Measurements from ENCODE around the gene ENDOV.

Gene ENDOV

DNA sequence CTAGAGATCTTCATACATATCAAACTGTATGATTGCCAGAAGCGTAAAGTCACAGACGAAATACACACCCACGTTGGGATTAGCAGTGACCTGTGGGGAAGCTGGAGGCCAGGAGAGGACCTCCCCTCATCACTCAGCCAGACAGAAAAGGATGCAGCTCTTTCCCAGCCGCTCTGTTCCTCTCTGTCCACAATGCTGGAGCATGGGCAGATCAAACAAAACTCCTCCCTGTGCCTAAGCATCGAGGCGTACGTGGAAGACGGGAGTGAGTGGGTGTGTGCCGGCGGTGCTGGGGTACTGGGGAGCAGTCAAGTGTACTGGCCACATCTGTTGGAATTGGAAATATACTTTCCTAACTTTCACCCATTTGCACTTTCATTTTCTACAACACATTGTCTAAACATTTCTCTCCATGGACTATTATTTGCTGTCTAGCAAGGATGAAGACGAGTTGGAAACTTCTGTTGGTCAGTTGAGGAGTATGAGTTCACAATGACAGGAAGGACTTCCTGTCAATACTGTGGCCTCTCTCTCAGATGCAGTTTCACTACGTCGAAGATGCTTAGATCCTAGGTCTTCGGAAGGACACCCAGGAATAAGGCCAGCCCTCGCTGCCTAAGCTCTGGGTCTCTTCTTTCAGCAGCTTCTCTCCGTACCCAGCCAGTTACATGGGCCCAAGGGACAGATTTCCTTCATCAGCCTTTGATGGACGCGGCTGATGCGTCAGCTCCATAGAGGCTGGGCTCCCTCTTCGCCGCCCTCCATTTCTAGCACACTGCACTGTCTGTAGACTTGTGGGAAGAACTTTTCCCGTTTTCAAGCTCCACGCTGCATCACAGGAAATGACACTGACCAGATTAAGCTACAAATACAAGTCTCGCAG lies 30.6 kb upstream of the ENDOV start:
- H3K36me3 ChIP-seq (ENCODE audit: insufficient read depth) = no peaks in the 10 kb centered on the region; the same call in 1 of the 2 replicates

DNA sequence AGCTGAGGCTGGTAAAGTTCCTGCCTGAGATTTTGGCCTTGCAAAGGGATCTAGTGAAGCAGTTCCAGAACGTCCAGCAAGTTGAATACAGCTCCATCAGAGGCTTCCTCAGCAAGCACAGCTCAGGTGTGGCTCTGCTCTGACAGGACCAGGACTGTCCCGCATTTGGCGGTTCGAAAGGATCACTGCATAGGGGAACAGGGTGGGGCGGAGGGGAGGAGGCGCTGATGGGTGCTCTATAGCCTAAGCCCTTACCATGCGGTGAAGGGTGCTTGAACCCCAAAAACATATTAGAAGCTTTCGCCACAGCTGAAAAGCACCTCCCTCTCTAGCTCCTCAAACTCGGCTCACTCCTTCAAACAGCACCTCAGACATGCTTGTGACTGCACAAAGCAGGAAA lies 29.9 kb upstream of the ENDOV start:
- Histone ChIP-seq H4K20me1 (ENCODE audit: insufficient read depth) (no peaks in the 10 kb centered on the region), H2AFZ (ENCODE audit: low read depth) (no peak overlapping the region), H3K36me3 (ENCODE audit: insufficient read depth) (no peaks in the 10 kb centered on the region; the same call in 1 of the 2 replicates), H3K9ac (no peak overlapping the region), H3K4me1 (ENCODE audit: low read depth, poor library complexity, severe bottlenecking) (no peaks in the 10 kb centered on the region), H3K4me2 (no peak overlapping the region), H3K27ac (no peak overlapping the region), H3K4me3 (IDR thresholded peaks at IDR 0.05; ENCODE audit: insufficient read depth, low read depth, low read length) (no peak overlapping the region), H3K27me3 (ENCODE audit: insufficient read depth, low read depth) (no peaks in the 10 kb centered on the region), H3K79me2 (ENCODE audit: insufficient read depth, low read depth) (no peaks in the 10 kb centered on the region)
- TF ChIP-seq, protein P1, sequence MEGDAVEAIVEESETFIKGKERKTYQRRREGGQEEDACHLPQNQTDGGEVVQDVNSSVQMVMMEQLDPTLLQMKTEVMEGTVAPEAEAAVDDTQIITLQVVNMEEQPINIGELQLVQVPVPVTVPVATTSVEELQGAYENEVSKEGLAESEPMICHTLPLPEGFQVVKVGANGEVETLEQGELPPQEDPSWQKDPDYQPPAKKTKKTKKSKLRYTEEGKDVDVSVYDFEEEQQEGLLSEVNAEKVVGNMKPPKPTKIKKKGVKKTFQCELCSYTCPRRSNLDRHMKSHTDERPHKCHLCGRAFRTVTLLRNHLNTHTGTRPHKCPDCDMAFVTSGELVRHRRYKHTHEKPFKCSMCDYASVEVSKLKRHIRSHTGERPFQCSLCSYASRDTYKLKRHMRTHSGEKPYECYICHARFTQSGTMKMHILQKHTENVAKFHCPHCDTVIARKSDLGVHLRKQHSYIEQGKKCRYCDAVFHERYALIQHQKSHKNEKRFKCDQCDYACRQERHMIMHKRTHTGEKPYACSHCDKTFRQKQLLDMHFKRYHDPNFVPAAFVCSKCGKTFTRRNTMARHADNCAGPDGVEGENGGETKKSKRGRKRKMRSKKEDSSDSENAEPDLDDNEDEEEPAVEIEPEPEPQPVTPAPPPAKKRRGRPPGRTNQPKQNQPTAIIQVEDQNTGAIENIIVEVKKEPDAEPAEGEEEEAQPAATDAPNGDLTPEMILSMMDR (conservative IDR thresholded peaks at IDR 0.05; ENCODE audit: low read depth, low read length) = no peak

More for the DNA sequence above, 30.6 kb upstream of the ENDOV start:
- TF ChIP-seq, protein P1 (conservative IDR thresholded peaks at IDR 0.05; ENCODE audit: low read depth, low read length) = no peak
- Histone ChIP-seq H3K4me1 (ENCODE audit: low read depth, poor library complexity, severe bottlenecking) (no peaks in the 10 kb centered on the region), H3K4me2 (no peak overlapping the region), H4K20me1 (ENCODE audit: insufficient read depth) (no peaks in the 10 kb centered on the region), H3K79me2 (ENCODE audit: insufficient read depth, low read depth) (no peaks in the 10 kb centered on the region), H3K9ac (no peak overlapping the region), H3K27me3 (ENCODE audit: insufficient read depth, low read depth) (no peaks in the 10 kb centered on the region), H3K4me3 (IDR thresholded peaks at IDR 0.05; ENCODE audit: insufficient read depth, low read depth, low read length) (no peak overlapping the region), H2AFZ (ENCODE audit: low read depth) (no peak overlapping the region), H3K27ac (no peak overlapping the region)

DNA sequence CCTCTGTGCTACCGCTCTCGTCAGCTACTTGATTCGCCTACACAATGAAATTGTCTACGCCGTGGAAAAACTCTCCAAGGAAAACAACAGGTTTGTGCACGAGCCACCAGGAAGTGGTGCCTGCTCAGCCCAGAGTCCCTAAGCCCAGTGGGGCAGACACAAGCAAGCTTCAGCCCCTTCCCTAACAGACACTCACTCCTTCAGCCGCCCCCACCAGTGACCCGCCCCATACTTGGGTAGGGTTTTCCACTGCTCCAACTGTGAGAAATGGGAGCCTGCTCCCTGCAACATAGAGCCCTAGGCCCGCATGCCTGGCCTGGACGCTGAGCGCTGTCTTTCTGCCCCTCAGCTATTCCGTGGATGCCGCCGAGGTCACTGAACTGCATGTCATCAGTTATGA lies 28.6 kb upstream of the ENDOV start:
- H4K20me1 ChIP-seq (ENCODE audit: insufficient read depth) = no peaks in the 10 kb centered on the region
- no peaks in the 10 kb centered on the region for H3K27me3 ChIP-seq (ENCODE audit: insufficient read depth, low read depth)
- H3K4me3 ChIP-seq (IDR thresholded peaks at IDR 0.05; ENCODE audit: insufficient read depth, low read depth, low read length) = no peak overlapping the region
- H3K79me2 ChIP-seq (ENCODE audit: insufficient read depth, low read depth) = no peaks in the 10 kb centered on the region
- no peaks in the 10 kb centered on the region for H3K4me1 ChIP-seq (ENCODE audit: low read depth, poor library complexity, severe bottlenecking)
- H3K9ac ChIP-seq = no peak overlapping the region
- H3K36me3 ChIP-seq (ENCODE audit: insufficient read depth) = no peaks in the 10 kb centered on the region; the same call in 1 of the 2 replicates
- no peak overlapping the region for H3K4me2 ChIP-seq
- no peak overlapping the region for H2AFZ ChIP-seq (ENCODE audit: low read depth)
- TF ChIP-seq, protein P1 (conservative IDR thresholded peaks at IDR 0.05; ENCODE audit: low read depth, low read length) = no peak
- H3K27ac ChIP-seq = no peak overlapping the region

DNA sequence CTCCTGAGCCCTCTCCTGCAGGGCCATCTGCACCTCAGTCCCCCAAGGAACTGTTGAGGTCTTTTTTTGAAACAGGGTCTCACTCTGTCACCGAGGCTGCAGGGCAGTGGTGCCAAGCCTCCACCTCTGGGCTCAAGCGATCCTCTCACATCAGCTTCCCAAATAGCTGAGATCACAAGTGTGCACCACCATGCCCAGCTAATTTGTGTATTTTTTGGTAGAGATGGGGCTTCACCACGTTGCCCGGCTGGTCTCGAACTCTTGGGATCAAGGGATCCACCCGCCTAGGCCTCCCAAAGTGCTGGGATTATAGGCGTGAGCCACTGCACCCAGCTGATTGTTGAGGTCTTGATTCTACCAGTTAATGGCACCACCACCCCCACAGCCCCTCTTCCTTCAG lies 27.9 kb upstream of the ENDOV start:
- no peaks in the 10 kb centered on the region for H4K20me1 ChIP-seq (ENCODE audit: insufficient read depth)
- H3K9ac ChIP-seq = no peak overlapping the region
- H3K27me3 ChIP-seq (ENCODE audit: insufficient read depth, low read depth) = no peaks in the 10 kb centered on the region
- TF ChIP-seq, protein P1 (conservative IDR thresholded peaks at IDR 0.05; ENCODE audit: low read depth, low read length) = no peak
- H3K27ac ChIP-seq = no peak overlapping the region
- H3K4me2 ChIP-seq = no peak overlapping the region
- no peak overlapping the region for H3K4me3 ChIP-seq (IDR thresholded peaks at IDR 0.05; ENCODE audit: insufficient read depth, low read depth, low read length)
- H3K36me3 ChIP-seq (ENCODE audit: insufficient read depth) = no peaks in the 10 kb centered on the region; the same call in 1 of the 2 replicates
- H3K4me1 ChIP-seq (ENCODE audit: low read depth, poor library complexity, severe bottlenecking) = no peaks in the 10 kb centered on the region
- H2AFZ ChIP-seq (ENCODE audit: low read depth) = no peak overlapping the region
- H3K79me2 ChIP-seq (ENCODE audit: insufficient read depth, low read depth) = no peaks in the 10 kb centered on the region
